GM19372 (cell line): ENCODE measurements around the gene MRPS14.
"Not testable (repeated sequence)": the region's sequence is repeated elsewhere in the genome, so short reads cannot be mapped to it uniquely, and the experiment has no call there.

Source experiments
- ATAC-seq: cut with Tn5 transposase; IDR thresholded peaks from one replicate; pipeline ENCODE4 v1.9.1; 2021; ENCODE audit warnings: mild to moderate bottlenecking, low read depth, moderate library complexity; ENCODE audit not compliant: unreplicated experiment

Gene MRPS14

DNA sequence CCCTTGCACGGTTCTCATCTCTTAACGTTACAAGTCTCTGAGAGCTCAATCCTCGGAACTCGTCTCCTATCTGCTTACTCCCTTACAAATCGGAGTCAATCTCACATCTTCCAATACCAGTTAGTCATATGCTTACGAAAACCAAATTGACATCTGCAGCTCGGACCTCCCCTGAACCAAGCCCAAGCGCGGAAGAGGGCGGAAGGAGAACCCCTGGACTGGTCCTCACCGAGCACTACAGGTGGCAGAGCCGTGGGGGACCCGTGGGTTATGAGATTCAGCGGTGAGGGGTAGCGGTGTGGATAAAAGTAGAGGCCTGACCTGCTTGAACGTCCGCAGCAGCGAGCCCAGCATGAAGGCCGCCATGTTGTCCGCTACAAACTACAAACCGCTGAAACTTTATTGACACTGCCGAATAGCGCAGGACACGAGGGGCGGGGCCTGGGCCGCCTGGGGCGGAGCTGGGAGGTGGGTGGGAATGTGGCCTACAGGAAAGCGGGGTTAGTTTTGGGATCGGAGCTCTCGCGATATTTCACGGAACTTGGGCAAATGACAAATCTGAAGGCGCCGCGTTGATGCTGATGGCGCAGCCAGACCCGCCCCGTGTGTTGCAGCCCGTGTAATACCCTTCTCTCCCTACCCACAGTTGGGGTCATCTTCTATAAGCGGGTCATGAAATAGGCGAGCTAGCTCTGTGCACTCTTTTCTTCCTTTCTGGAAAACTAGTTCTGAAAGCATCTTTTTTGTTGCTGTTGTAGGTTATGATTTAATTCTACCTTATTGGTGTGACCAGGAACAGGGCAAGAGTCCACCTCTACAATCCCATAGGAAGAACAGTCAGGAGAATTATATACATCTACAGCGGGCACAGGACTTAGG is at the start of gene MRPS14:
MRPS14 (minus strand) TSS at position 383 of the 879 bp plus-strand sequence; CDS start at position 366, 17 bp downstream.
- peak; percentile 82 for ATAC-seq

DNA sequence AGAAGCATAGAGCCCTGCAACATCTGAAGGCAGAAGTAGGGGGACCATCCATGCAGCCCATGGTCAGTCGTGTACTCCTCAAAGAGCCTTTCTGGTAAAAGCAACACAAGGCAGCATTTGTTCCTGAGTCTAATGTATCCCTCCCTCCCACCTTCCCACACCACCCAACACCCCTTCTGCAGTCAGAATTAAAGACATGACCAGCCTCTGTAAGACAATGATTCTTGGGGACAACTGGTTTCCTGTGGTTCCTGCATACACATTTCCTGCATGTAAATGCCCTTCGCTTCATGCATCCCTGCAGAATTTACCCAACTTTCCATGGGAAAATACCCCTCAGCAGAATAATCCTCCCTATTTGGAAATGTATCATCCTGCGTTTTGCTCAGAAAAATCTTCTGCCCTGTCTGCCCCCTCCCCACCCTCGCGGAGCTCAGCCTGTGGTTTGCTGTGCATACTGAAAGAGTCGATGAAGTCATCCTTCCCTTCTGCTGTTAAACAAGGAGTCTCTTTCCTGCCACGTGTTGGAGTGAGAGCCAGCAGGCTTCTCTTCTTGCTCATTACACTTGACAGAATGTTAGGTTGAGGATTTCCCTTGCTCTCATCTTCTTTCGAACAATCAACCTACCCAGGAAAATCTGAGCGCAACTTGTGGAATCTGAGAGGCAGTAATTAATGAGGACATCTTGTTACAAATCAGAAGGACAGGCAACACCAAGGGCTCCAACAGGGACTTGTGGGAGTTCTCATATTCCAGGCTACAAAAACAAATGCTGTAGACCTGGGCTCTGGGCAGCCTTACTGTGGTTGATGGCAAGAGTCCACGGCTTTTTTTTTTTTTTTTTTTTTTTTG is 49.1 kb upstream of the MRPS14 start:
- ATAC-seq = no peak

DNA sequence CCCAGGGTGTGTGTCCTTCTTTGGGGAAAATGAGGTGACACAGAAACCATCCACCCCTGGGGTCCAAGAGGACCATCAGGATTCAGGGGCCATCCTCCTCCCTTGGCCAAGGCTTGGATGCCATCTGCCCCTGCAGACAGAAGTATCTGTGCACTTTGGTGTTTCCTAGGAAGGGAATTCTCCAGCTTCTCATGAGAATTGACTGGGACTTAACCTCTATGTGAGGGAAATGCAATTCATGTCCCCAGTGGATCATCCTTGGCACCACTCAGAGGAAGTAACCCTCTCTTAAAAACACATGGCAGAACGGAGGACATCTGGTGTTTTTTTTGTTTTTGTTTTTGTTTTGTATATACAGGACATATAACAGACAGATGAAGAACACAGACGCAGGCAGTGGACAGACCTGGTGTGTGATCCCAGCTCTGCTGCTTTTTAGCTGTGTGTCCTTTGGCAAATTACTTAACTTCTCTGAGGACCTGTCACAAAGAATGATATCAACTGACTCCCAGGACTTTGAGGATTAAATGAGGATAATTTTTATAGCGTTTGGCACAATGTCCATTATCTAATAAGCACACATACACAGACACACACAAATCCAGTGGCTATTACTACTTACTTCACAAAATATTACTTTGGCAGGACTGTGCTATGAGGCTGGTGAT is 48.2 kb upstream of the MRPS14 start:
- no peak for ATAC-seq

DNA sequence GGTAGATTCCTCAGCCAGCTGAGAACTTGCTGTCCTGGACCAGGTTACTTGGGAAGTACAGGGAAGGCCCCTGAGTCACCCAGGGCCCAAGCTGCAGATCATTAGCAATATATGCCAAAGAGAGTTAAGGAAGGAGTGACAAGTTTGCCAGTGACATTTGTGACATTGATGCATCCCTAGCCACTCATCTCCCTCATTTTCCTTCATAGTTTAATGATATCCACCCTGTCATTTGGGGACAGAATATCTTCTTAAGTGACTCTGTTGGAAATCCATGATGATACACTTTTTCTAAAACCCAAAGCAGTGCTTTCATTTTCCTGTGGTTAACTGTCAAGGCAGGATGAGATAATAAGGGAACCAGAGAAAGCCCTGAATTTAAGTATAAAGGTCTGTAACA is 47.6 kb upstream of the MRPS14 start:
- ATAC-seq = no peak

DNA sequence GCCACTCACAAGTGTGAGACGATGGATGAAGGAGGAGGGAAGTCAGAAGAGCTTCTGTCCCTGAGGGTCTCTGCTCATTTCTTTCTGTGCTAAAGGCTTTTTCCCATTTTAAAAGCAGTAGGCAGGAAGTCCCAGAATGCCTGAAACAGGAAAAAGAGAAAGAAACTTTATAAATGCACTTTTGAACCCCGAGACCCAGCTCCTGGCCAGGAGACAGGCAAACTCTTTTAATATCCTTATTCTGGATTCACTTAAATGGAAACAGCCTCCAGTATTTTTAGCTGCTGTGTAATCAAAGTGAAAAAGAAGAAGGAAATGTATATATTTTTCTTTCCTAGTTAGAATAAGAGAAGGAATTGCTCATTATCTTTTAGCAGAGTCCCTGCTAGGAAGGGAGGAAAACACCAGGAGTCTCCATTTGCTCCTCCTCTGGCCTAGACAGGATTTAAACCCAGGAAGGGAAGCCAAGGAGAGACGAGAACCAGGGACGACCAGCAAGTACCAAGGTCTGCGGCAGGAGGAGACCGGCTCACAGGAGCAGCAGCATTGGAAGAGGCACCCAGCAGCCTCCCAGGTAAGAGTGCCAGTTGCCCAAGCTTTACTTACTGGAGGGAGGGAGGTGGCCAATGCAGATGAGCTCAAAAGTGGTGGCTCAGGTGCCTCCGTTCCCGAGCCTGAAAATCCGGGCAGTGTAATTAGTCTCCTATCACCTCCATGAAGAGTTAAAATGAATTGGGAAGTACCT is 44.3 kb upstream of the MRPS14 start, which contains the start of gene TNN:
TNN (plus strand) TSS at position 472 of the 745 bp plus-strand sequence. CDS start 9,586 bp downstream, outside the sequence.
- no peak for ATAC-seq

DNA sequence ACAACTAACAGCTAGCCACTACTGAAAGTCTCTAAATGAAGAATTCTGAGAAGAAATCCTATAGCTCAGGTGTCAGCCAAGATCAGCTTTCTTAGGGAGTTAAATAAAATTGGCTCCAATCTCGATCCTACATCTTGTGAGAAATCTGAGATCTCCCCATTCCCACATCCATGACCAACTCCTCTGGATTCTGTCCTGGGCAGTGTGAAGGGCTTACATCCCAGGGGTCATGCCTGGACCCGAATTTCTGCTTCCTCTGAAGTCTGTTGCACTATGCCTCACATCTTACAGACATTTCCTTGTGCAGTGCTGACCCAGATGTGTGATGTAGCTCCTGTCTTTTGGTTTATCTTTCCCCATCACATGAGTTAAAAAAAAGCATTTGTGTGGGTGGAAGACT is 39.6 kb upstream of the MRPS14 start:
- no peak for ATAC-seq

DNA sequence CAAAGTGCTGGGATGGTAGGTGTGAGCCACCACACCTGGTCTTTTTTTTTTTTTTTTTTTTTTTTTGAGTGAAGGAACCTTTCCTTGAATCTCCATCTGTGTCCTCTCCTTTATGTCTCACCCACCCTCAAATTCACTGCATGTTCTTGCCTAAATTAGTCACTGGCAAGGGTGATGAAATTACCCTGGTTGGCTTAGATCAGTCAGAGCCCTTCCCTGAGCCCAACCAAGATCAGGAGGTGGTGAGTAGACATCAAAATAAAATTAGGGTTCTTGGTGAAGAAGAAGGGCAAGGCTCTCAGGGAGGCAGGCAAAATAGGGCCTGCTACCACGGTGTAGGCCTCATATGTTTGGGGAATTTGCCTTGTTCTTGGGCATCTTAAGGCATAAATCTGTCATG is 39.1 kb upstream of the MRPS14 start:
- ATAC-seq = no peak

DNA sequence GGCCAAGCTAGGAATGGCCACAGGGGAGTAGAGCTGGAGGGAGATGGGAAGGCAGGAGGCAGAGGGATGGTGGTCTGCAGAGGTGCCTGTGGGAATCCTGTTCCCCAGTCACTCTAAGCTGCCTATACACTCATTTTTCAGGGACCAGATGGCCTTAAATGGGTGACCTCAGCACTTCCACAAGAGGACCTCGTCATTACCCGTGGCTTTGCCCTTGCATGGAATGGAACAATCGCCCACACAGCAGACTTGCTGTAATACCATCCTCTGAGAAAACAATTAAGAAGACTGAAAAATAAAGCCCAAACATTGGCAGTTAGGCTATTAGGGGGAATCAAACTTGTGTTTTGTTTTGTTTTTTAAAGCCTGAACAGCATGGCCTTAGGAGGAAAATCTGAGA is 31.5 kb upstream of the MRPS14 start:
- ATAC-seq = no peak

DNA sequence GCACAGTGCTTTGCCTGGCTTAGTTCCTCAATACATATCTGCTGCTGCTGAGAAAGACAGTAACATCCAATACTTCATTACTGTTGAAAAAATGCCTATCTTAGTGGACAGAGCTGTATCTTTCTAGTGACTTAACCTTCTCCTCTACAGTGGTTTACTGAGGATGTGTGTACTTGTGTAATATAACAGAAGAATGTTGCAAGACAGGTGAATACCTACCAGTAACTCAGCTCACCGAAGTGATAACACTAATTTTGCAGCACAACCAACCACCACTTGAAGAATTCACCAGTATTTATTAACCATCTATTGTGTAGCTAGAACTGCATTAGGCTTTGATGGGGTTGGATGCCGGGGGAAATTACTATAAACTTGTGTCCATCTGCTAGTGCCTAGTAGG is 27.8 kb upstream of the MRPS14 start:
- no peak for ATAC-seq

DNA sequence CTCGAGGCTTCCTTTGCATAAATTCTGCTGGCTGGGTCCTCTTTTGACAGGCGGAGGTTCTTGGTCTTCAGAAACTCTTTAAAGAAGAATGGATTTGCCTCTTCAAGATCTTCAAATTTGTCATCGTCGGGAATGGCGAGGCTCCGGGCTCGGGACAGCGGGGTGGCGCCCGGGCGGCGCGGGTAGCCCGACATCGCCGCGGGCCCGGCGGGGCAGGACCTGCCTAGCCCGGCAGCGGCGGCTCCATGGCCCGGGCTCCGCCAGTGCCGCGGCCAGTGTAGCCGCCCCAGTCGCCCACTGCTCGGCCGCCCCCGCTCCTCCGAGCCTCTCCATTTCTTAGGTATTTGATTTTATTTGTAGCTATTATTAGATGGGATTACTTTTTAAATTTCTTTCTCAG is 22.3 kb upstream of the MRPS14 start:
- ATAC-seq = no peak

DNA sequence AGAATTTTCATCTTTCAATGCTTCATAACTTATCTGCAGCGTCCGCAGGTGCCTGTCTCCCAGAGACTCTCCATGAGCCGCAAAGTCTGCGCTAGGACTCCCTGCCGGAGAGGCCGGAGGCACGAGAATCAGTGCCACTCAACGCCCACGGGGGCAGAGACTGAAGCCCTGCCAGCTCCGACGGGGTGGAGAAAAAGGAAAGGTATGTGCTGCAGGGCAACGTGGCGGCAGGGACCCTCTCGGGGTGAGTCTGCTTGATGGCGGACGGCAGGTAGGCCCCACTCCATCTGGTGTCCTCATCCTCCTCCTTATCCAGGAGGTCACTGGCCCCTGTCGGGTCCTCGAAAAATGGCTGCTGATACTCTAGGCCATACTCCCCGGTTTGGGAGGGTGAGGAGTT is 21.9 kb upstream of the MRPS14 start:
- no peak for ATAC-seq

DNA sequence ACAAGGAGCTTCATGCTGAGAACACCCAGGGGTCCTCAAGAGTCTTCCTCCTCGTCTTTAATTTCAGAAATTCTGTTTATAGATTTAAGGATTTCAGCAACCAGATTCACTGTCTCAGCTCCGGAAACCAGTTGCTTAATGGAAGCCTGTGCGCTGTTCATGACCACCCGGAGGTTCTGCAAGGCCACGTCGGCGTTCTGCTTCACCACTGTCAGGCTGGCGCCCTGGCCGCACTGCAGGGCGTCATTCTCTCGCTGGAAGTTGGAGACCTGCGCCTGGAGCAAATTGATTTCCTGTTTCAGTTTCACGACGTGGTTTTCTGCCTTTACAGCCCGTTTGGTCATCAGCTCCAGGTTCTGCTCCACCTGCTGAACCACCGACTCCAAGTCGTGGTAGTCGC is 21.4 kb upstream of the MRPS14 start:
- not testable (repeated sequence) for ATAC-seq

DNA sequence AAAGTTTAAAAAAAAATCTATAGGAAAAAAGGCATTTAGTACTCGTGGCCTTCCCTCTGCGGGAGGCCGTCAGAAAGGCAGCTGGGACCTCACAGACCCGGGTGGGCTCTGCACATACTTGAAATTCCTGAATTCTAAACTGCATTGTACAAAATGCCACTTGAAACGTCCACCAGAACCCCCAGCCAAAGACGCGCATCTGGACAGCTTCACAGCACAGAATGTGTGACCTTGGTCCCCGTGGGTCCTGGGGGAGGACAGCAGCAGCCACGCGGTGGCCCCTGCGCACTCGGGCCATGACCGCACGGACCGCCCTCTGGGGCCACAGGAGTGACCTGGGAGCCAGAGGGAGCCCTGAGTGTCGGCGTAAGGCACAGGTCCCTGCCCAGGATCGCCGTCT is 20.6 kb upstream of the MRPS14 start:
- no peak for ATAC-seq

DNA sequence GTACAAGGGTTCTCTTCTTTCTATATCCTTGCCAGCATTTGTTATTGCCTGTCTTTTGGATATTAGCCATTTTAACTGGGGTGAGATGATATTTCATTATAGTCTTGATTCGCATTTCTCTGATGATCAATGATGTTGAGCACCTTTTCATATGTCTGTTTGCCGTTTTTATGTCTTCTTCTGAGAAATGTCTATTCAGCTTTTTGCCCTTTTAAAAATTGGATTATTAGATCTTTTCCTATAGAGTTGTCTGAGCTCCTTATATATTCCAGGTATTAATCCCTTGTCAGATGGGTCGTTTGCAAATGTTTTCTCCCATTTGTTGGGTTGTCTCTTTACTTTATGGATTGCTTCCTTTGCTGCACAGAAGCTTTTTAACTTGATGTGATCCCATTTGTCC is 19.4 kb upstream of the MRPS14 start:
- ATAC-seq = no peak

DNA sequence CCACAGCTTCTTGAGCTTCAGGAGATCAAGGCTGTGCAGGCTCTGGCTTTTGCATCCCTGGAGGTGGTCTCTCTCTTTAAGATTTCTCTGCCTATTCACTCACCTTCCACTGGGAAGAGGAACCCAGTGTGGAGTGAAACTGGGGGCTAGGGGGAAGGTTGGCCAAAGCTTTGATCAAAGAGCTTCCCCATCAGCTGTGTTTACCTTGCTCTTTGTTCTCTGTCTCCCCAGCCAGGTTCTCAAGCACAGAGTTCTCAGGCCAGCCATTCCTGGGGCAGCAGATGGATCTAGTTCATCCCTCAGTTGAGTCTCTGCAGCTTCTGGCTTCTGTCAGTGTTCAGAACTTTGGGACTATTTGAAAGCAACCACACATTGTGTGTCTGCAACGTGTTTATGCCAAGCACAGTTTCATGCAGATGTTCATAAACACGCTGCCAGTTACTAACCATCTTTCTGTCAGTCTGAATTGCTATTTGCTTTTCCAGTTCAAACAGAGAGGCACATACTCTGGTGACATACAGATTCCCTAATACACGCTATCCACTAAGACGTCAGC is 17.2 kb upstream of the MRPS14 start:
- no peak for ATAC-seq

DNA sequence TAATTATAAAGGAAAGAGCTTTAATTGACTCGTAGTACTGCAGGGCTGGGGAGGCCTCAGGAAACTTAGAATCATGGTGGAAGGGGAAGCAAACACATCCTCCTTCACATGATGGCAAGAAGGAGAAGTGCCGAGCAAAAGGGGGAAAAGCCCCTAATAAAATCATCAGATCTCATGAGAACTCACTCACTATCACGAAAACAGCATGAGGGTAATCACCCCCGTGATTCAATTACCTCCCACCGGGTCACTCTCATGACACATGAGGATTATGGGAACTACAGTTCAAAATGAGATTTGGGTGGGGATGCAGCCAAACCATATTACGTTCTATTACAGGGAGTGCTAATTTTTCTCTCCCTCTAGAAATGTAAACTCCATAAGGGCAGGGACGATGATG is 14.2 kb upstream of the MRPS14 start:
- ATAC-seq = no peak

DNA sequence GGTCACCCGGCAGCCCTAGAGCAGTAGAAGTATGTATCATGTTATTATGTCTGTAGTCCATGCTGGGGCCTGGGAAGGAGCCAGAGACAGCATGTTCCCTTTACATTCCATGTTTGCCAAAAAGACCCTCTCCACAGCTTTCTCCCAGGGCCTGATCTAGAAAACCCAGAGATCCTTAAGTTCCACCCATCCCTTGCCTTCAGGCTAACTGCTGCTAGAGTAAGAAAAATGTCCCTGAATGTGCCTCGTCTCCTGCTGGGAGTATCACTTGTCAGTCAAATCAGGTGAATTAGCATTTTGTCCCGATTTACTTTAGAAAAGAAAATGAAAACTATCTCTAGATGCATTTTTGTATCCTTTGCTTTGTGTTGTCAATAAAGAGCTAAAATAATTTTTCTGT is 13.3 kb upstream of the MRPS14 start:
- no peak for ATAC-seq

DNA sequence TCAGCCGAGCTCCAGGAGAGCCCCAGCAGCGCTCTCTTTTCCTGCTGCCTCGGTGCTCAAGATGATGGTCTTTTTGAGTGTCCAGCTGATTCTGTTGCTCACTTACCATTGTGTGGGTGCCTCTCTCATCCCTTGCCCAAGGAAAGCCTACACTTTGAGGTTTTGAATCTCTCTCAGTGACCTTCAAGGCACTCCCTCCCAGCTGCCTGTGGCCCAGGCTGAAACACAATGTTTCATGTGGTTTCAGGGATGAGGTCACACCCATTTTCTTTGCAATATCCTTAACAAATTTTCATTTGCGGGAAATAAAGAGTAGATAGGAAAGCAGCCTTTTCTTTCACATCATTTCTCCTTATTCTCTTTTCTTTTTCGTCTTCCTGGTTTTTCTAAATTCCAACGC is 12.6 kb upstream of the MRPS14 start:
- no peak for ATAC-seq

DNA sequence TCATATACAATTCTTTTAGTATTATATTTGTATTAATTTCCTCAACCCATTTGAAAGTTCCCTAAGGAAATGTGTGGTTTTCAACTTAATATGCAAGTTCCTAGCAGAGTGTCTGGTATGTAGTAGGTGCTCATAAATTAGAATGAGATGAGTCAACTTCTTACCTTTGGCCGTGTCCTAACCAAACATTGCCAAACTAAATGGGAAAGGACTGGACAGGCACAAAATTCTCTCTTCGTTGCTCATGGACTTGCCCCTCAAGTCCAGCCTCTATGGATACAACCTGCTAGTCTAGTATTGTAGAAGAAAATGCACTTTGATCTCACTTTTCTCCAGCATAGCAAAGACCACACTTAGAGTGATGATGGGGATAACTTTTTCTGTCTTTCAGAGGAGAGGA is 11.6 kb upstream of the MRPS14 start:
- ATAC-seq = no peak

DNA sequence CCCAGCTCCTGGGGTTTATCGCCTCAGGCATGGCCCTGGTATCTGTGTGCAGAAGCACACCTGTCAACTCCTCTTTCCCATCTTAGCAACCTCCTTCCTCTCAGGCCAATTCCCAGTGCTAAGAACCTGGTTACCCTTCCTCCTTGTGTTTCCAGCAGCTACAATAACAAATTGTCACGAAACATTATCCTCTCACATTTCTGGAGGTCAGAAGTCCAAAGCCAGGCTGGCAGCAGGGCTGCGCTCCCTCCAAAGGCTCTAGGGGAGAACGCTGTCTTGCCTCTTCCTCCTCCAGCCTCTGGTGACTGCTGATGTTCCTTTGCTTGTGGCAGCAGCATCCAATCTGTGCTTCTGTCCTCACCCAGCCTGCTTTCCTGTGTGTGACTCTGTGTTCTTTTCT is 10.7 kb upstream of the MRPS14 start:
- ATAC-seq = no peak
